ENCODE measurements around the gene ACADS.
A peak's percentile ranks its signal among the peaks of the same experiment; 100 is the strongest.

ACADS gene

GRCh38 chr12:120748242-120748641, 22.6 kb downstream of the ACADS start:
- H3K27ac ChIP-seq: no peak overlapping the region
- no peak overlapping the region for H3K4me3 ChIP-seq (ENCODE audit: low read depth, low read length)
- in situ Hi-C loops (cut with HindIII; ENCODE audit: low pct_ligation_motif_present, low sequenced_read_pairs): no loop called here
- no peaks in the 10 kb centered on the region for H3K36me3 ChIP-seq (replicated peaks)
- no peak for TF ChIP-seq CTCF (IDR thresholded peaks at IDR 0.05; ENCODE audit: low read depth, low read length, missing control alignments)
- no peaks in the 10 kb centered on the region for H3K27me3 ChIP-seq (replicated peaks)
- DNase-seq: no peak

GRCh38 chr12:120749256-120749655, 23.6 kb downstream of the ACADS start:
- TF ChIP-seq CTCF (IDR thresholded peaks at IDR 0.05; ENCODE audit: low read depth, low read length, missing control alignments): no peak
- in situ Hi-C loops (cut with HindIII; ENCODE audit: low pct_ligation_motif_present, low sequenced_read_pairs): no loop called here
- no peak overlapping the region for H3K4me3 ChIP-seq (ENCODE audit: low read depth, low read length)

GRCh38 chr12:120750806-120751205, 25.2 kb downstream of the ACADS start:
- Histone ChIP-seq H3K27me3 (replicated peaks) (no peaks in the 10 kb centered on the region), H3K27ac (no peak overlapping the region), H3K4me3 (ENCODE audit: low read depth, low read length) (no peak overlapping the region), H3K36me3 (replicated peaks) (no peaks in the 10 kb centered on the region)
- in situ Hi-C loops (cut with HindIII; ENCODE audit: low pct_ligation_motif_present, low sequenced_read_pairs): no loop called here
- TF ChIP-seq CTCF (IDR thresholded peaks at IDR 0.05; ENCODE audit: low read depth, low read length, missing control alignments): peak; percentile 11
- DNase-seq: no peak

More at GRCh38 chr12:120749256-120749655, 23.6 kb downstream of the ACADS start:
- Histone ChIP-seq H3K27ac (no peak overlapping the region), H3K27me3 (replicated peaks) (no peaks in the 10 kb centered on the region), H3K36me3 (replicated peaks) (no peaks in the 10 kb centered on the region)
- no peak for DNase-seq

- no peak for DNase-seq
- Histone ChIP-seq H3K27me3 (replicated peaks) (no peaks in the 10 kb centered on the region), H3K4me3 (ENCODE audit: low read depth, low read length) (no peak overlapping the region), H3K36me3 (replicated peaks) (no peaks in the 10 kb centered on the region), H3K27ac (no peak overlapping the region)
- no peak for TF ChIP-seq CTCF (IDR thresholded peaks at IDR 0.05; ENCODE audit: low read depth, low read length, missing control alignments)
- in situ Hi-C loops (cut with HindIII; ENCODE audit: low pct_ligation_motif_present, low sequenced_read_pairs): no loop called here
Measured at GRCh38 chr12:120751389-120751788, 25.8 kb downstream of the ACADS start.

GRCh38 chr12:120754792-120755191, 29.2 kb downstream of the ACADS start:
- no peaks in the 10 kb centered on the region for H3K36me3 ChIP-seq (replicated peaks)
- no peaks in the 10 kb centered on the region for H3K27me3 ChIP-seq (replicated peaks)
- TF ChIP-seq CTCF (IDR thresholded peaks at IDR 0.05; ENCODE audit: low read depth, low read length, missing control alignments): no peak
- DNase-seq: no peak
- no peak overlapping the region for H3K27ac ChIP-seq
- no peak overlapping the region for H3K4me3 ChIP-seq (ENCODE audit: low read depth, low read length)
- in situ Hi-C loops (cut with HindIII; ENCODE audit: low pct_ligation_motif_present, low sequenced_read_pairs): no loop called here

- no peak for DNase-seq
- Histone ChIP-seq H3K27me3 (replicated peaks) (no peaks in the 10 kb centered on the region), H3K27ac (no peak overlapping the region), H3K4me3 (ENCODE audit: low read depth, low read length) (no peak overlapping the region), H3K36me3 (replicated peaks) (peaks cover under 1% of the 10 kb centered on the region)
- TF ChIP-seq CTCF (IDR thresholded peaks at IDR 0.05; ENCODE audit: low read depth, low read length, missing control alignments): no peak
- in situ Hi-C loops (cut with HindIII; ENCODE audit: low pct_ligation_motif_present, low sequenced_read_pairs): no loop called here
Measured at GRCh38 chr12:120755269-120755668, 29.6 kb downstream of the ACADS start.

Data from brain microvascular endothelial cell (primary cell).